ENCODE results near the gene AP3B1.

GRCh38 chr5:78056053-78056452 is 238.4 kb downstream of the AP3B1 start:
- TF ChIP-seq POLR2A (IDR thresholded peaks at IDR 0.05) (no peak), CTCF (IDR thresholded peaks at IDR 0.05) (no peak), POLR2AphosphoS5 (IDR thresholded peaks at IDR 0.05) (no peak)
